Ectodermal cell (in vitro differentiated cells): Measurements from ENCODE around the gene FEZF2.

Experiments used
- H3K27ac ChIP-seq: 2 replicates; pipeline ENCODE4 v1.7.0; 2013; ENCODE audit warnings: mild to moderate bottlenecking, low read depth, low read length; ENCODE audit not compliant: insufficient read depth, poor library complexity, severe bottlenecking
- H3K27me3 ChIP-seq: 2 replicates; pipeline ENCODE4 v1.7.0; 2013; ENCODE audit warnings: mild to moderate bottlenecking, low read length; ENCODE audit not compliant: insufficient read depth, control insufficient read depth, poor library complexity, severe bottlenecking
- H3K36me3 ChIP-seq: one replicate; pipeline ENCODE4 v1.7.0; 2013; ENCODE audit warnings: low read length; ENCODE audit not compliant: control insufficient read depth, insufficient read depth
- H3K4me1 ChIP-seq: one replicate; pipeline ENCODE4 v1.7.0; 2013; ENCODE audit warnings: low read length; ENCODE audit not compliant: control insufficient read depth, insufficient read depth
- H3K4me3 ChIP-seq: 2 replicates; pipeline ENCODE4 v1.7.0; 2013; ENCODE audit warnings: low read depth, low read length, control low read depth; ENCODE audit not compliant: insufficient read depth
- H3K9me3 ChIP-seq: 2 replicates; pipeline ENCODE4 v1.7.0; 2013; ENCODE audit warnings: mild to moderate bottlenecking, low read length, moderate library complexity; ENCODE audit not compliant: control insufficient read depth
- WGBS, 2 experiments: methylation state at CpG; one replicate each; pipeline ENCODE4 v1.1.7; 2013; ENCODE audit warnings: missing lambda C conversion rate in 2 of 2; 5-methylcytosine and 5-hydroxymethylcytosine counted together

The FEZF2 gene

GRCh38 chr3:62332835-62333244 lies 40.5 kb downstream of the FEZF2 start:
- 44% methylated on average over 2 of the region's 2 CpGs; no CpG with 5 or more reads in 1 of the 2 experiments for WGBS, 2 experiments
- H3K27ac ChIP-seq: no peak overlapping the region
- H3K4me3 ChIP-seq: no peak overlapping the region
- no peaks in the 10 kb centered on the region for H3K4me1 ChIP-seq
- H3K9me3 ChIP-seq: no peaks in the 10 kb centered on the region
- no peaks in the 10 kb centered on the region for H3K27me3 ChIP-seq
- H3K36me3 ChIP-seq: no peaks in the 10 kb centered on the region

DNA sequence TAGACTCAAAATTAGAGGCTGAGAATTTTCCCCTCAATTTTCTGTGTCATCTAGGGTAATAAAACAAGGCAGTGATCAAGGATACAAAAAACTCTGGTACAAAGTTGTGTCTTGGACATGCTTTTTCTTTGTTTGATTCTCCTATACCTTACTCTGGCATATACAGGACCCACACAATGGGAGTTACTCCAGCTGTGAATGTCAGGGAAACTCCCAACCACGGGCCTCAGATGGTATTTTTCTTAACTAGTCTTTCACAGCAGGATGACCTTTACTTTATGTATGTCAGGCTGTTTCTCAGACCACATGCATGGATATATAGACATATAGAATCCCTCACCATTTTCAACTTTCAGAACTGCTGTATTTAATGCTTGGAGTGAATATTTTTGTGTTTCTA lies 41.3 kb downstream of the FEZF2 start:
- Histone ChIP-seq H3K4me1 (no peaks in the 10 kb centered on the region), H3K9me3 (no peaks in the 10 kb centered on the region), H3K4me3 (no peak overlapping the region), H3K27me3 (no peaks in the 10 kb centered on the region), H3K36me3 (no peaks in the 10 kb centered on the region), H3K27ac (no peak overlapping the region)
- 56 to 79% methylated on average over 1 of the region's 1 CpG for WGBS, 2 experiments

GRCh38 chr3:62329971-62330370 lies 43.4 kb downstream of the FEZF2 start:
- H3K4me3 ChIP-seq: no peak overlapping the region
- H3K4me1 ChIP-seq: no peaks in the 10 kb centered on the region
- no peaks in the 10 kb centered on the region for H3K27me3 ChIP-seq
- WGBS, 2 experiments: 90 to 94% methylated on average over 5 of the region's 5 CpGs
- H3K27ac ChIP-seq: no peak overlapping the region
- H3K36me3 ChIP-seq: no peaks in the 10 kb centered on the region
- H3K9me3 ChIP-seq: no peaks in the 10 kb centered on the region

DNA sequence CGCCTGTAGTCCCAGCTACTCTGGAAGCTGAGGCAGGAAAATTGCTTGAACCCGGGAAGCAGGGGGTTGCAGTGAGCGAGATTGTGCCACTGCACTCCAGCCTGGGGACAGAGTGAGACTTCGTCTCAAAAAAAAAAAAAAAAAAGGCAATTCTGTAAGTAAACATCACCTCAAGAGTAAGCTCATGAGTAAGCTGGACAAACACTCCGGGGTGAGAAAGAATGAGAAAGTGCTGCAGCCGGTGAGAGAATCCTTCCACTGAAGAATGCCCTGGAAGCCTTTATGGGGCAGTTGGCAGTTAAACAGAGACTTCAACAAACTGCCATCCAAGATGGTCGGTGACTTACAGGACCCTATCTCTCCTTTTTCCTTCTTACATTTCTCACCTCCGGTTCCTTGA lies 47.5 kb downstream of the FEZF2 start:
- H3K36me3 ChIP-seq: no peaks in the 10 kb centered on the region

GRCh38 chr3:62323241-62323640 lies 50.1 kb downstream of the FEZF2 start:
- Histone ChIP-seq H3K4me3 (no peak overlapping the region), H3K36me3 (no peaks in the 10 kb centered on the region), H3K27me3 (no peaks in the 10 kb centered on the region), H3K9me3 (no peaks in the 10 kb centered on the region), H3K27ac (no peak overlapping the region), H3K4me1 (no peaks in the 10 kb centered on the region)
- 96 to 100% methylated on average over 1 of the region's 1 CpG for whole genome bisulfite sequencing, 2 experiments

More for the DNA sequence above, 47.5 kb downstream of the FEZF2 start:
- WGBS, 2 experiments: 89 to 93% methylated on average over 7 to 8 of the region's 8 CpGs
- H3K4me1 ChIP-seq: no peaks in the 10 kb centered on the region
- no peaks in the 10 kb centered on the region for H3K27me3 ChIP-seq
- H3K9me3 ChIP-seq: no peaks in the 10 kb centered on the region
- H3K27ac ChIP-seq: no peak overlapping the region
- H3K4me3 ChIP-seq: no peak overlapping the region
